ENCODE measurements around the gene OCIAD2. TPM values are rescaled to one million over a fixed set of nuclear protein-coding genes. Genes with fewer than 3 reads are reported as not detected.

Gene OCIAD2
- total RNA-seq, 1 experiment from 2014 or later: 136 TPM

- Histone ChIP-seq H3K9me2 (ENCODE audit: insufficient read depth) (no peaks in the 10 kb centered on the region), H3K9me3 (ENCODE audit: insufficient read depth, low read depth) (0 out of 2 replicates have a peak, but pooled peaks cover 6% of the 10 kb centered on the region), H3K36me3 (ENCODE audit: low read depth) (peaks cover 44% of the 10 kb centered on the region), H3K4me1 (replicated peaks; ENCODE audit: insufficient read depth) (peaks cover 34% of the 10 kb centered on the region), H3K27me3 (ENCODE audit: insufficient read depth, low read depth) (no peaks in the 10 kb centered on the region), H3K4me2 (peak overlapping the region; percentile 86), H3K79me2 (ENCODE audit: low read depth) (peaks cover 26% of the 10 kb centered on the region), H4K20me1 (ENCODE audit: insufficient read depth) (0 out of 2 replicates have a peak, but pooled peaks cover 5% of the 10 kb centered on the region), H3K27ac (no peak overlapping the region), H3K4me3 (peak overlapping the region; percentile 4; the same call in 1 of the 2 replicates), H2AFZ (no peak overlapping the region), H3F3A (ENCODE audit: insufficient read depth, low read depth) (peaks cover 10% of the 10 kb centered on the region; the same call in 1 of the 2 replicates)
- POLR2A ChIA-PET (ENCODE audit: unreplicated experiment): no interaction called here
- intact Hi-C loops (cut with micrococcal nuclease; ENCODE audit: unreplicated experiment): loop anchor here (5.0 to 10.0 kb wide), 2 partner anchors 50 to 122 kb away; partner anchors contain the start of gene FRYL
- no peak for DNase-seq
- TF ChIP-seq CTCF (conservative IDR thresholded peaks at IDR 0.05) (no peak), EZH2 (IDR thresholded peaks at IDR 0.05; ENCODE audit: low read depth) (no peak)
- BruUV-seq (replicated peaks): TSS peak; percentile 18
- CTCF ChIA-PET: no interaction called here
Observed at GRCh38 chr4:48904541-48905142, 1.9 kb downstream of the OCIAD2 start.

- POLR2A ChIA-PET (ENCODE audit: unreplicated experiment): no interaction called here
- 0 out of 2 replicates have a peak, but pooled peaks cover 6% of the 10 kb centered on the region for H3K9me3 ChIP-seq (ENCODE audit: insufficient read depth, low read depth)
Observed at GRCh38 chr4:48904101-48904500, 2.5 kb downstream of the OCIAD2 start.

GRCh38 chr4:48902266-48902665, 4.3 kb downstream of the OCIAD2 start:
- Histone ChIP-seq H3K9me2 (ENCODE audit: insufficient read depth) (no peaks in the 10 kb centered on the region), H3K27ac (no peak overlapping the region), H3K4me3 (no peak overlapping the region), H3K36me3 (ENCODE audit: low read depth) (peaks cover 62% of the 10 kb centered on the region), H3K4me2 (no peak overlapping the region), H3K27me3 (ENCODE audit: insufficient read depth, low read depth) (no peaks in the 10 kb centered on the region), H2AFZ (no peak overlapping the region), H3F3A (ENCODE audit: insufficient read depth, low read depth) (no peaks in the 10 kb centered on the region), H3K79me2 (ENCODE audit: low read depth) (peaks cover 26% of the 10 kb centered on the region), H3K4me1 (replicated peaks; ENCODE audit: insufficient read depth) (peaks cover 18% of the 10 kb centered on the region), H3K9me3 (ENCODE audit: insufficient read depth, low read depth) (no peaks in the 10 kb centered on the region), H4K20me1 (ENCODE audit: insufficient read depth) (0 out of 2 replicates have a peak, but pooled peaks cover 5% of the 10 kb centered on the region)
- ChIA-PET POLR2A (ENCODE audit: unreplicated experiment) (interaction anchor here (0.6 to 0.8 kb wide), 2 partner anchors 12 to 1051 kb away, joined by 6 read pairs; no protein-coding TSS in a partner anchor), CTCF (no interaction called here)
- no peak for DNase-seq
- TF ChIP-seq CTCF (conservative IDR thresholded peaks at IDR 0.05) (no peak), EZH2 (IDR thresholded peaks at IDR 0.05; ENCODE audit: low read depth) (no peak)
- intact Hi-C loops (cut with micrococcal nuclease; ENCODE audit: unreplicated experiment): loop anchor here (10.0 kb wide), 1 partner anchor 47 kb away; no protein-coding TSS in a partner anchor
- BruUV-seq (replicated peaks): no TSS peak

More at GRCh38 chr4:48904101-48904500, 2.5 kb downstream of the OCIAD2 start:
- TF ChIP-seq EZH2 (IDR thresholded peaks at IDR 0.05; ENCODE audit: low read depth): no peak
- no peak for TF ChIP-seq CTCF (conservative IDR thresholded peaks at IDR 0.05)
- H3K27me3 ChIP-seq (ENCODE audit: insufficient read depth, low read depth): no peaks in the 10 kb centered on the region
- H3K27ac ChIP-seq: no peak overlapping the region
- H4K20me1 ChIP-seq (ENCODE audit: insufficient read depth): 0 out of 2 replicates have a peak, but pooled peaks cover 5% of the 10 kb centered on the region
- H3F3A ChIP-seq (ENCODE audit: insufficient read depth, low read depth): peaks cover 5% of the 10 kb centered on the region; the same call in 1 of the 2 replicates
- intact Hi-C loops (cut with micrococcal nuclease; ENCODE audit: unreplicated experiment): loop anchor here (10.0 kb wide), 1 partner anchor 49 kb away; no protein-coding TSS in a partner anchor
- no peak overlapping the region for H2AFZ ChIP-seq
- BruUV-seq (replicated peaks): no TSS peak
- no peak overlapping the region for H3K4me2 ChIP-seq
- H3K4me3 ChIP-seq: no peak overlapping the region
- H3K79me2 ChIP-seq (ENCODE audit: low read depth): peaks cover 26% of the 10 kb centered on the region
- no peaks in the 10 kb centered on the region for H3K9me2 ChIP-seq (ENCODE audit: insufficient read depth)
- DNase-seq: no peak
- peaks cover 47% of the 10 kb centered on the region for H3K36me3 ChIP-seq (ENCODE audit: low read depth)
- CTCF ChIA-PET: no interaction called here
- H3K4me1 ChIP-seq (replicated peaks; ENCODE audit: insufficient read depth): peaks cover 30% of the 10 kb centered on the region

Data from PC-9 (cell line).